Measurements from ENCODE around the gene SRPRB.
"Not testable (repeated sequence)": the region's sequence is repeated elsewhere in the genome, so short reads cannot be mapped to it uniquely, and the experiment has no call there.

Gene SRPRB

DNA sequence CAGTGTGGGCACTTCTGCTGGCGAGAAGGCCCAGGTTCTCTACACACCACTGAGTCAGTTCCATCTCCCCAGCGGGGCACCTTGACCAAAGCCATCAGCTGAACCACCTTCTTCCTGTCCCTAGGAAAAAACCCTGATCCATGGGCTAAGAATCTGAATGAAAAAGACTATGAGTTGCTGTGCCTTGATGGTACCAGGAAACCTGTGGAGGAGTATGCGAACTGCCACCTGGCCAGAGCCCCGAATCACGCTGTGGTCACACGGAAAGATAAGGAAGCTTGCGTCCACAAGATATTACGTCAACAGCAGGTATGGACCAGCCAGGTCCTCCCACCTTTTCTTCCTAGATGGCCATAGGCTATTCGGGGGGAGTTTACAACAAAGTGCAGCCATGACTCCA lies 30.3 kb upstream of the SRPRB start:
- Histone ChIP-seq H3K27me3 (peaks cover 22% of the 10 kb centered on the region), H3K36me3 (no peaks in the 10 kb centered on the region), H3K4me1 (ENCODE audit: control insufficient read depth in 1 of 2, insufficient read depth in 1 of 2, low read depth in 1 of 2, low read length in 1 of 2) (no peaks in the 10 kb centered on the region), H3K9me3 (no peaks in the 10 kb centered on the region), H3K27ac (no peak overlapping the region), H3K4me3 (ENCODE audit: low read depth in 1 of 2, low read length in 1 of 2) (no peak overlapping the region)
- TF ChIP-seq, protein P1, sequence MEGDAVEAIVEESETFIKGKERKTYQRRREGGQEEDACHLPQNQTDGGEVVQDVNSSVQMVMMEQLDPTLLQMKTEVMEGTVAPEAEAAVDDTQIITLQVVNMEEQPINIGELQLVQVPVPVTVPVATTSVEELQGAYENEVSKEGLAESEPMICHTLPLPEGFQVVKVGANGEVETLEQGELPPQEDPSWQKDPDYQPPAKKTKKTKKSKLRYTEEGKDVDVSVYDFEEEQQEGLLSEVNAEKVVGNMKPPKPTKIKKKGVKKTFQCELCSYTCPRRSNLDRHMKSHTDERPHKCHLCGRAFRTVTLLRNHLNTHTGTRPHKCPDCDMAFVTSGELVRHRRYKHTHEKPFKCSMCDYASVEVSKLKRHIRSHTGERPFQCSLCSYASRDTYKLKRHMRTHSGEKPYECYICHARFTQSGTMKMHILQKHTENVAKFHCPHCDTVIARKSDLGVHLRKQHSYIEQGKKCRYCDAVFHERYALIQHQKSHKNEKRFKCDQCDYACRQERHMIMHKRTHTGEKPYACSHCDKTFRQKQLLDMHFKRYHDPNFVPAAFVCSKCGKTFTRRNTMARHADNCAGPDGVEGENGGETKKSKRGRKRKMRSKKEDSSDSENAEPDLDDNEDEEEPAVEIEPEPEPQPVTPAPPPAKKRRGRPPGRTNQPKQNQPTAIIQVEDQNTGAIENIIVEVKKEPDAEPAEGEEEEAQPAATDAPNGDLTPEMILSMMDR (IDR thresholded peaks at IDR 0.05): no peak

DNA sequence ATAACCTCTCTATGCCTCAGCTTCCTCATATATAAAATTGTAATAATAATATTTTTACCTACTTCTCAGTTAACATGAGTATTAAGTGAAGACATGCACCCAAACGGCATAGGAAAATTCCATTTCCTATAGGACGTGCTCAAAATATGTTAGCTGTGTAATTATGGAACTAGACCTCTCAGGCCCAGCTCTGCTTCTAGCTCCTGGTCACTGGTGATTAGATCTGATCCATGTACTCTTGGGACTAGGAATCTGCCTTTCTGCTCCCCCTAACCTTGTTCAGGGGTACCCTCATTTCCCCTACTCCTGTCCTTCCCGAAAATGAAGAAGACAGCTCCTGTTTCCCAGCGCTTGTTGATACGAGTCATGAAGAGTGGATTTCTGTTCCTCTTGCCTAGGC lies 29.8 kb upstream of the SRPRB start:
- H3K4me3 ChIP-seq (ENCODE audit: low read depth in 1 of 2, low read length in 1 of 2): no peak overlapping the region
- TF ChIP-seq, protein P1 (IDR thresholded peaks at IDR 0.05): no peak
- H3K9me3 ChIP-seq: no peaks in the 10 kb centered on the region
- no peaks in the 10 kb centered on the region for H3K36me3 ChIP-seq
- H3K27ac ChIP-seq: no peak overlapping the region
- peaks cover 26% of the 10 kb centered on the region for H3K27me3 ChIP-seq
- H3K4me1 ChIP-seq (ENCODE audit: control insufficient read depth in 1 of 2, insufficient read depth in 1 of 2, low read depth in 1 of 2, low read length in 1 of 2): no peaks in the 10 kb centered on the region

DNA sequence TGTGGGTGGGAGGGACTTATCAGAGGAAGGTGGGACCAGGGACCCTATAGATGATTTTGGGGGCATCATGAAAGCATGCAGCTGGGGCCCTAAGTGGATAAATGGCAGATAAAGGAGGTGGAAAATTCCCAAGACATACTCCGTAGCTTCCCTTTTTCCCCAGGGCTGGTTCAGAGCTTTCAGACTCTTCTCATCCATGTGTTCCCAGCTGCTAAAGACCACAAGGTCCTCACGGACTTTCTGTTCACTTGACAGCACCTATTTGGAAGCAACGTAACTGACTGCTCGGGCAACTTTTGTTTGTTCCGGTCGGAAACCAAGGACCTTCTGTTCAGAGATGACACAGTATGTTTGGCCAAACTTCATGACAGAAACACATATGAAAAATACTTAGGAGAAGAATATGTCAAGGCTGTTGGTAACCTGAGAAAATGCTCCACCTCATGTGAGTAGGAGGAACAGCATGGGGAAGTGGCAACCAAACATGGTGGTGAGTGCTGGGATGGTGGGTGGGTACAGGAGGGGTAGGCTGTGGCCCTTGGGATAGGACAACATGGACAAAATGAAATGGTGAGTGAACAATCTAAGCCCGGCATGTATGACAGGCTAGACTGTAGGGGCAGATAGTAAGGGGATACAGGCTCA lies 28.7 kb upstream of the SRPRB start:
- TF ChIP-seq, protein P1 (IDR thresholded peaks at IDR 0.05): no peak
- Histone ChIP-seq H3K27me3 (peaks cover 31% of the 10 kb centered on the region), H3K36me3 (no peaks in the 10 kb centered on the region), H3K4me1 (ENCODE audit: control insufficient read depth in 1 of 2, insufficient read depth in 1 of 2, low read depth in 1 of 2, low read length in 1 of 2) (no peaks in the 10 kb centered on the region), H3K9me3 (no peaks in the 10 kb centered on the region), H3K4me3 (ENCODE audit: low read depth in 1 of 2, low read length in 1 of 2) (no peak overlapping the region), H3K27ac (no peak overlapping the region)

DNA sequence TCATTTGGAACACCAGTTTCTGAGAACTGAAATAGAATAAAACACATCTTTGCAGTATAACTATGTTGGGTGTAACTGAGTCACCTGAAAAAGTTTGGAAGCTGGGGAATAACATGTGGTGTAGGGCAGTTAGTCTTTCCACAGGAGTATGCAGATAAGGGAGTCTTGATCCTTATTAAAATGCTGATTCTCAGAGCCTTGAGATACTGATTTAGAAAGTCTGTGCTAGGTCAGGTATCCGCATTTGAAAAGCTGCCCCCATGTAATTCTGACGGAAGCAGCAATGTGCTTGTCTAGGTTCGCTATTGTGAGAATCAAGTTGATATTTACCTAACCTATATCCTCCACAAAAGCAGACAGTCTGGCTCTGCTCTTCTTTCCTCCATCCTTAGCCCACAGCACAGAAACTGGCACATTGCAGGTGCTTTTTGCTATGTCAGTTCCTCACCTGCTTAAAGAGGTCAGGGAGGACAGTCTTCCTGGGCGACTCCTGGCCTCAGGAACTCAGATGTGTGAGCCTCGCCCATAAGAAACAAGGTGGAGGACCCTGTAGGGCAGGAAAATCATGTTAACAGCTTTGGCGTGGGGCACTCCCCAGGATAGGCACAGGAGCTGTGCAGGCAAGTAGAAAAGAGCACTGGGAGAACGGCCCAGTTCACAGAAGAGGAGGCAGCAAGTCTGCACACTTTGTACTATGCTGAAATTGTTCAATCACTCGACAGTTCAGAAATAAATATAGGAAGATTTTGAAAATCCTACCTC lies 27.6 kb upstream of the SRPRB start:
- Histone ChIP-seq H3K27me3 (peaks cover 41% of the 10 kb centered on the region), H3K4me3 (ENCODE audit: low read depth in 1 of 2, low read length in 1 of 2) (no peak overlapping the region), H3K36me3 (no peaks in the 10 kb centered on the region), H3K4me1 (ENCODE audit: control insufficient read depth in 1 of 2, insufficient read depth in 1 of 2, low read depth in 1 of 2, low read length in 1 of 2) (no peaks in the 10 kb centered on the region), H3K27ac (no peak overlapping the region), H3K9me3 (no peaks in the 10 kb centered on the region)
- TF ChIP-seq, protein P1 (IDR thresholded peaks at IDR 0.05): no peak

DNA sequence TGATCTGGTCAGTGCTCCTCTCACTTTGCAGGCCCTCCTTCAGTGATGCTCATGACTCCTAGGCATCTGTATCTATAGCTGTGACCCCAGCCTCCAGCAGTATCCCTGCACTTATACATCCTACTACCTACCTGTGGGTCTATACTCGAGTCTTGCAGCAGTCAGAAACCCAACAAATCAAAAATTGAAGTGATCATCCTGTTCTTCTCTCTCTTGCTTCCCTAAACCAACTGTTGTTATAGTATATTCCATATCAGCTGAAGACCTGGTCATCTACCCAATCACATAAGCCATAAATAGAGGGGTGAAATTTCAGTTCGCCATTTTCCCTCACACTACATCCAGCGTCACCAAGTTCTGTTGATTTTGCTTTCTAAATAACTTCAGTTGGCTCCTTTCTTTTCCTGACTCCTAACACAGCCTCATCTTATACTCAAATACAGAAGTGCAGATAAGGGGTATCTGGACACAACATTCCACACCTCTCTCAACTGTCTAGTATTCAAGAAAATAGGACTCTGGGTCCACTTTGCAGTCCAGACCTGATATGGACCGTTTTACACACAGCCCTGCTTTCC lies 25.9 kb upstream of the SRPRB start:
- TF ChIP-seq, protein P1 (IDR thresholded peaks at IDR 0.05): no peak

DNA sequence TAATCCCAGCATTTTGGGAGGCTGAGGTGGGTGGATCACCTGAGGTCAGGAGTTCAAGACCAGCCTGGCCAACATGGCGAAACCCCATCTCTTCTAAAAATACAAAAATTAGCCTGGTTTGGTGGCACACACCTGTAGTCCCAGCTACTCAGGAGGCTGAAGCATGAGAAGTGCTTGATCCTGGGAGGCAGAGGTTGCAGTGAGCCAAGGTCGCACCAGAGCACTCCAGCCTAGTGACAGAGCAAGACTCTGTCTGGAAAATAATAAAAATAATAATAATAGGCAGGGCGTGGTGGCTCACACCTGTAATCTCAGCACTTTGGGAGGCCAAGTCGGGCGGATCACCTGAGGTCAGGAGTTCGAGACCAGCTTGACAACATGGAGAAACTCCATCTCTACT lies 24.9 kb upstream of the SRPRB start:
- H3K4me3 ChIP-seq (ENCODE audit: low read depth in 1 of 2, low read length in 1 of 2); H3K27ac ChIP-seq; H3K36me3 ChIP-seq; H3K9me3 ChIP-seq; H3K4me1 ChIP-seq (ENCODE audit: control insufficient read depth in 1 of 2, insufficient read depth in 1 of 2, low read depth in 1 of 2, low read length in 1 of 2): not testable (repeated sequence)
- H3K27me3 ChIP-seq: peaks cover 53% of the 10 kb centered on the region

More for the DNA sequence above, 25.9 kb upstream of the SRPRB start:
- no peaks in the 10 kb centered on the region for H3K4me1 ChIP-seq (ENCODE audit: control insufficient read depth in 1 of 2, insufficient read depth in 1 of 2, low read depth in 1 of 2, low read length in 1 of 2)
- no peak overlapping the region for H3K27ac ChIP-seq
- peaks cover 53% of the 10 kb centered on the region for H3K27me3 ChIP-seq
- H3K4me3 ChIP-seq (ENCODE audit: low read depth in 1 of 2, low read length in 1 of 2): no peak overlapping the region
- H3K36me3 ChIP-seq: no peaks in the 10 kb centered on the region
- no peaks in the 10 kb centered on the region for H3K9me3 ChIP-seq

Measured in neutrophil (primary cell).